Astrocyte (in vitro differentiated cells and primary cell): Measurements from ENCODE around the gene ST6GALNAC3. TPM values are rescaled to one million over a fixed set of nuclear protein-coding genes. Genes with fewer than 3 reads are reported as not detected.

ENCODE experiments used
- DNase-seq: peaks from one replicate; pipeline ENCODE4 v3.0.0-alpha.2; 2010; ENCODE audit warnings: low read depth
- FAIRE-seq: peaks from 2 replicates; lab custom pipeline; 2011; peaks lifted over from hg19 to GRCh38; lab: Jason Lieb, UNC
- H2AFZ ChIP-seq: 2 replicates; pipeline ENCODE4 v1.6.0; 2012; ENCODE audit warnings: low read depth, low read length, inconsistent platforms
- H3K27ac ChIP-seq: 2 replicates; pipeline ENCODE4 v1.5.1; 2011; ENCODE audit warnings: low read depth, low read length, inconsistent platforms
- H3K27me3 ChIP-seq: 2 replicates; pipeline ENCODE4 v1.6.0; 2011; ENCODE audit warnings: low read length, inconsistent platforms; ENCODE audit not compliant: insufficient read depth
- H3K36me3 ChIP-seq: 2 replicates; pipeline ENCODE4 v1.5.1; 2011; ENCODE audit warnings: low read length, inconsistent platforms; ENCODE audit not compliant: insufficient read depth
- H3K4me1 ChIP-seq: 2 replicates; pipeline ENCODE4 v1.5.1; 2011; ENCODE audit warnings: low read length, inconsistent platforms; ENCODE audit not compliant: insufficient read depth
- H3K4me2 ChIP-seq: 2 replicates; pipeline ENCODE4 v1.6.0; 2012; ENCODE audit warnings: low read length, inconsistent platforms
- H3K4me3 ChIP-seq: 2 replicates; pipeline ENCODE4 v1.5.1; 2011; ENCODE audit warnings: low read depth, mild to moderate bottlenecking, low read length, inconsistent platforms; ENCODE audit not compliant: insufficient read depth
- H3K79me2 ChIP-seq: 2 replicates; pipeline ENCODE4 v1.6.0; 2012; ENCODE audit warnings: mild to moderate bottlenecking, low read length, inconsistent platforms; ENCODE audit not compliant: insufficient read depth
- H3K9ac ChIP-seq: 2 replicates; pipeline ENCODE4 v1.6.0; 2012; ENCODE audit warnings: mild to moderate bottlenecking, low read length, inconsistent platforms
- H3K9me3 ChIP-seq: 2 replicates; pipeline ENCODE4 v1.5.1; 2012; ENCODE audit warnings: low read depth, mild to moderate bottlenecking, low read length, inconsistent platforms; ENCODE audit not compliant: insufficient read depth
- H4K20me1 ChIP-seq: 2 replicates; pipeline ENCODE4 v1.6.0; 2012; ENCODE audit warnings: low read length, inconsistent platforms; ENCODE audit not compliant: insufficient read depth
- H3K27ac Mint-ChIP-seq: one replicate; pipeline ENCODE4 v1.8.0; 2021; ENCODE audit warnings: mild to moderate bottlenecking, mixed read lengths; ENCODE audit not compliant: unreplicated experiment
- H3K27me3 Mint-ChIP-seq: one replicate; pipeline ENCODE4 v1.8.0; 2021; ENCODE audit warnings: low read depth, mixed read lengths; ENCODE audit not compliant: unreplicated experiment
- H3K36me3 Mint-ChIP-seq: one replicate; pipeline ENCODE4 v1.8.0; 2021; ENCODE audit warnings: low read depth, mixed read lengths; ENCODE audit not compliant: unreplicated experiment
- H3K4me1 Mint-ChIP-seq: one replicate; pipeline ENCODE4 v1.8.0; 2021; ENCODE audit warnings: low read depth, mixed read lengths; ENCODE audit not compliant: unreplicated experiment
- H3K4me3 Mint-ChIP-seq: one replicate; pipeline ENCODE4 v1.8.0; 2021; ENCODE audit warnings: mild to moderate bottlenecking, moderate library complexity, mixed read lengths; ENCODE audit not compliant: unreplicated experiment
- H3K9me3 Mint-ChIP-seq: one replicate; pipeline ENCODE4 v1.8.0; 2021; ENCODE audit warnings: mild to moderate bottlenecking, mixed read lengths; ENCODE audit not compliant: unreplicated experiment
- EZH2 ChIP-seq: IDR thresholded peaks from 2 replicates; pipeline ENCODE4 v1.6.1; 2012; ENCODE audit warnings: mild to moderate bottlenecking, low read length, inconsistent platforms; ENCODE audit not compliant: insufficient read depth
- total RNA-seq: library from RNA; stranded (reverse); gene quantifications from 2 replicates; pipeline ENCODE4 v1.2.1, GENCODE V29; 2021
- TF ChIP-seq, protein P1 (sequence below): IDR thresholded peaks from 2 replicates; pipeline ENCODE4 v1.5.1; 2011; ENCODE audit warnings: low read depth, mild to moderate bottlenecking, inconsistent platforms, low read length, moderate library complexity; ENCODE audit not compliant: insufficient read depth

Gene ST6GALNAC3
- total RNA-seq, 1 donor from 2014 or later, result 3.2 TPM

DNA sequence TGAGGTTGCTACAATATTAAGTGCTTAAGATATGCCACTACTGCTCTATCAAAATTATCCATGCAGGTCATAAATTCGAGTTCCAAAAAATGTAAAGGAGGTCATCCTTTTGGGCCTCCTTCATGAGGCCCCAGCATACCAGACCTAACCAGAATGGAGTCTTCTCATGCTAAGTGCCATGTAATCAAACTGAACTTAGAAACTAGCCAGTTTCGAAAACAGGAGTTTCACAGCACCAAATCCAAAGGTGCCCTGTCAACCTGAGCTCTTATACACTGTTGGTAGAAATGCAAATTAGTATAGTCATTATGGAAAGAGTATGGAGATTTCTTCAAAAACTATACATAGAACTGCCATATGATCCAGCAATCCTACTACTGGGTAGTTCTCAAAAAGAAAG lies 320.5 kb downstream of the ST6GALNAC3 start:
- no peaks in the 10 kb centered on the region for H3K27me3 Mint-ChIP-seq
- no peaks in the 10 kb centered on the region for H3K36me3 Mint-ChIP-seq
- H3K4me3 ChIP-seq, result no peak overlapping the region
- H3K36me3 ChIP-seq, result no peaks in the 10 kb centered on the region
- no peaks in the 10 kb centered on the region for H3K9me3 Mint-ChIP-seq
- H4K20me1 ChIP-seq, result no peaks in the 10 kb centered on the region
- no peak overlapping the region for H3K4me2 ChIP-seq
- no peak overlapping the region for H3K4me3 Mint-ChIP-seq
- TF ChIP-seq, protein P1, sequence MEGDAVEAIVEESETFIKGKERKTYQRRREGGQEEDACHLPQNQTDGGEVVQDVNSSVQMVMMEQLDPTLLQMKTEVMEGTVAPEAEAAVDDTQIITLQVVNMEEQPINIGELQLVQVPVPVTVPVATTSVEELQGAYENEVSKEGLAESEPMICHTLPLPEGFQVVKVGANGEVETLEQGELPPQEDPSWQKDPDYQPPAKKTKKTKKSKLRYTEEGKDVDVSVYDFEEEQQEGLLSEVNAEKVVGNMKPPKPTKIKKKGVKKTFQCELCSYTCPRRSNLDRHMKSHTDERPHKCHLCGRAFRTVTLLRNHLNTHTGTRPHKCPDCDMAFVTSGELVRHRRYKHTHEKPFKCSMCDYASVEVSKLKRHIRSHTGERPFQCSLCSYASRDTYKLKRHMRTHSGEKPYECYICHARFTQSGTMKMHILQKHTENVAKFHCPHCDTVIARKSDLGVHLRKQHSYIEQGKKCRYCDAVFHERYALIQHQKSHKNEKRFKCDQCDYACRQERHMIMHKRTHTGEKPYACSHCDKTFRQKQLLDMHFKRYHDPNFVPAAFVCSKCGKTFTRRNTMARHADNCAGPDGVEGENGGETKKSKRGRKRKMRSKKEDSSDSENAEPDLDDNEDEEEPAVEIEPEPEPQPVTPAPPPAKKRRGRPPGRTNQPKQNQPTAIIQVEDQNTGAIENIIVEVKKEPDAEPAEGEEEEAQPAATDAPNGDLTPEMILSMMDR, result no peak
- TF ChIP-seq EZH2, result no peak
- H3K9me3 ChIP-seq, result no peaks in the 10 kb centered on the region
- no peak overlapping the region for H2AFZ ChIP-seq
- H3K79me2 ChIP-seq, result no peaks in the 10 kb centered on the region
- H3K27ac Mint-ChIP-seq, result no peak overlapping the region
- no peaks in the 10 kb centered on the region for H3K4me1 Mint-ChIP-seq
- no peak overlapping the region for H3K9ac ChIP-seq
- H3K27me3 ChIP-seq, result no peaks in the 10 kb centered on the region
- FAIRE-seq (no peak), DNase-seq (no peak)
- no peaks in the 10 kb centered on the region for H3K4me1 ChIP-seq
- no peak overlapping the region for H3K27ac ChIP-seq

DNA sequence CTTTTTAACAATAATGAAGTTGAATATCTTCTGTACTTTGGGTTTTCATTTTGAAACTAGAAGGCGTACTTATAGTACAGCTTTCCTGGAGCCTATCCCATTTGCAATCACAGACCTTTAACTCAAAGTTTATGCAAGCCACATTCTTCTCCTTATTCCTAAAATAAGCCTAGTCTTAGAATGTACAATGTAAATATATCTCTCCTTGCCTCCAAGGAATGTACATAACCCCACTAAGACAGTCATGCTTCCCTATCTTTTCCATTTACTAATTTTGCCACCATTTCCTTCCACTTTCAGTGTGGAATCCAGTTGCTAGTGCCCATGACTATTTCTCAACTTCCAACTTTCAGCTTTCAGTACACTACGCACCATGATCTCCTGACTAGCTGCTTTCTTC lies 327.6 kb downstream of the ST6GALNAC3 start:
- Histone ChIP-seq H3K9ac (no peak overlapping the region), H2AFZ (no peak overlapping the region), H3K79me2 (no peaks in the 10 kb centered on the region), H3K4me1 (no peaks in the 10 kb centered on the region), H3K9me3 (no peaks in the 10 kb centered on the region), H3K27me3 (no peaks in the 10 kb centered on the region), H4K20me1 (no peaks in the 10 kb centered on the region), H3K36me3 (no peaks in the 10 kb centered on the region), H3K4me2 (no peak overlapping the region), H3K27ac (no peak overlapping the region), H3K4me3 (no peak overlapping the region)
- TF ChIP-seq, protein P1, result no peak
- no peak for TF ChIP-seq EZH2
- H3K9me3 Mint-ChIP-seq, result no peaks in the 10 kb centered on the region
- DNase-seq (no peak), FAIRE-seq (no peak)
- H3K4me1 Mint-ChIP-seq, result no peaks in the 10 kb centered on the region
- no peaks in the 10 kb centered on the region for H3K36me3 Mint-ChIP-seq
- no peak overlapping the region for H3K4me3 Mint-ChIP-seq
- no peak overlapping the region for H3K27ac Mint-ChIP-seq
- no peaks in the 10 kb centered on the region for H3K27me3 Mint-ChIP-seq

DNA sequence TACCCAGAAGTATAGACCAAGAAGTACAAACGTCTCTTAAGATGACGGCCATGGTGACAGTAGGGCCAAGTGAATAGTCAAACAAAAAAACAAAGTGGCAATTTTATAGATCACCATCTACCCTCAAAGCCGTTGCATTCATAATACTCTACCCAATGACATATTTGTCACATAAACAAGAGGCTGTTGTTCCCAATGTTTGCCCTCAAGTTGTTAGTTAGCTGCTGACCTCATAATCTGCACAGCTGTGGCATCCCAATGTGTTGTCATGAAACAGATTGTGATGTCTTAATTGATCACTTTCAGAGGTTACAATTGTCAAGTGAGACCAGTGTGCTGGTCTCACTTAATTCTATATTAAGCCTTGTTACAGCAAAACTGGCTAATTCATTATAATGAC lies 333.8 kb downstream of the ST6GALNAC3 start:
- Mint-ChIP-seq H3K36me3 (no peaks in the 10 kb centered on the region), H3K4me1 (no peaks in the 10 kb centered on the region), H3K4me3 (no peak overlapping the region), H3K27ac (no peak overlapping the region), H3K9me3 (no peaks in the 10 kb centered on the region), H3K27me3 (no peaks in the 10 kb centered on the region)
- no peak overlapping the region for H3K4me3 ChIP-seq
- no peaks in the 10 kb centered on the region for H3K4me1 ChIP-seq
- H3K27ac ChIP-seq, result no peak overlapping the region
- no peak overlapping the region for H2AFZ ChIP-seq
- H3K9me3 ChIP-seq, result no peaks in the 10 kb centered on the region
- H3K9ac ChIP-seq, result no peak overlapping the region
- TF ChIP-seq, protein P1, result no peak
- TF ChIP-seq EZH2, result no peak
- H4K20me1 ChIP-seq, result no peaks in the 10 kb centered on the region
- H3K27me3 ChIP-seq, result no peaks in the 10 kb centered on the region
- DNase-seq (no peak), FAIRE-seq (no peak)
- no peaks in the 10 kb centered on the region for H3K36me3 ChIP-seq
- H3K79me2 ChIP-seq, result no peaks in the 10 kb centered on the region
- no peak overlapping the region for H3K4me2 ChIP-seq
